Lung (tissue), 12 donors: ENCODE results near the gene TIGAR. TPM values are rescaled to one million over a fixed set of nuclear protein-coding genes. Genes with fewer than 3 reads are reported as not detected.

Source experiments
- ATAC-seq: fragments of 200-7000 bp; cut with Tn5 transposase; one replicate; pipeline ENCODE4 v1.9.1; 2020; ENCODE audit warnings: moderate number of reproducible peaks; ENCODE audit not compliant: insufficient read depth, low FRiP score
- DNase-seq, 3 donors: peaks; one replicate each; pipeline ENCODE4 v3.0.0-alpha.2; 2013 to 2017
- H3K27ac ChIP-seq, 2 donors: one replicate each; pipeline ENCODE4 v1.5.1; 2013; ENCODE audit warnings: mild to moderate bottlenecking in 2 of 2, moderate library complexity in 2 of 2, control low read depth in 1 of 2, inconsistent platforms in 1 of 2, low read depth in 1 of 2, low read length in 1 of 2
- H3K27me3 ChIP-seq, 3 donors: one replicate each; pipeline ENCODE4 v1.5.1; 2013; ENCODE audit warnings: low read length in 2 of 3; ENCODE audit not compliant: control insufficient read depth in 3 of 3, insufficient read depth in 3 of 3
- H3K36me3 ChIP-seq, 4 donors: one replicate each; pipeline ENCODE4 v1.5.1; 2013; ENCODE audit warnings: low read length in 4 of 4, mild to moderate bottlenecking in 1 of 4, moderate library complexity in 1 of 4; ENCODE audit not compliant: control insufficient read depth in 4 of 4, insufficient read depth in 4 of 4
- H3K4me1 ChIP-seq, 5 donors: one replicate each; pipeline ENCODE4 v1.5.1; 2013; ENCODE audit warnings: low read length in 5 of 5, mild to moderate bottlenecking in 2 of 5, moderate library complexity in 1 of 5; ENCODE audit not compliant: control insufficient read depth in 5 of 5, insufficient read depth in 5 of 5
- H3K4me3 ChIP-seq: one replicate; pipeline ENCODE4 v1.5.1; 2013; ENCODE audit warnings: mild to moderate bottlenecking, control low read depth, moderate library complexity
- H3K9ac ChIP-seq, 2 donors: one replicate each; pipeline ENCODE4 v1.5.1; 2013; ENCODE audit warnings: low read length in 2 of 2, control low read depth in 1 of 2; ENCODE audit not compliant: insufficient read depth in 1 of 2
- H3K9me3 ChIP-seq, 4 donors: one replicate each; pipeline ENCODE4 v1.5.1; 2013; ENCODE audit warnings: low read length in 3 of 4, mild to moderate bottlenecking in 1 of 4, moderate library complexity in 1 of 4; ENCODE audit not compliant: control insufficient read depth in 4 of 4, insufficient read depth in 3 of 4
- WGBS, 2 donors: extraction: QIAGEN DNeasy Blood & Tissue Kit; methylation state at CpG; one replicate each; pipeline ENCODE4 v1.1.7; 2013; 5-methylcytosine and 5-hydroxymethylcytosine counted together
- polyA plus RNA-seq, 2 donors: library from polyadenylated mRNA; stranded (reverse); fragments of 200-250 nt; gene quantifications; one replicate each; pipeline ENCODE4 v1.2.1, GENCODE V29; 2013
- total RNA-seq, 2 donors: library from RNA; depleted of rRNA in 1 of 2; stranded (reverse); fragments of >200 nt in 1 of 2; gene quantifications; one replicate each; pipeline ENCODE4 v1.2.1, GENCODE V29; 2014 to 2021
- TF ChIP-seq, protein P1 (sequence below): IDR thresholded peaks from 2 replicates; pipeline ENCODE4 v1.5.1; 2012; ENCODE audit warnings: mild to moderate bottlenecking; ENCODE audit errors: control extremely low read depth, extremely low read depth
- donor health status: control.
- donor health status: control.
- donor health status: Bipolar disorder and iron deficiency.
- donor health status: healthy.
- donor health status: DM: yes; HTN: yes; CAD: no.

TIGAR gene
- total and polyA plus RNA-seq, 4 donors, result 1.6 to 9.1 (median 6.5) TPM

- peaks cover 0 to 2% (median 0%) of the 10 kb centered on the region in 5 donors for H3K4me1 ChIP-seq
- ATAC-seq (no peak), DNase-seq (no peak)
- TF ChIP-seq, protein P1, sequence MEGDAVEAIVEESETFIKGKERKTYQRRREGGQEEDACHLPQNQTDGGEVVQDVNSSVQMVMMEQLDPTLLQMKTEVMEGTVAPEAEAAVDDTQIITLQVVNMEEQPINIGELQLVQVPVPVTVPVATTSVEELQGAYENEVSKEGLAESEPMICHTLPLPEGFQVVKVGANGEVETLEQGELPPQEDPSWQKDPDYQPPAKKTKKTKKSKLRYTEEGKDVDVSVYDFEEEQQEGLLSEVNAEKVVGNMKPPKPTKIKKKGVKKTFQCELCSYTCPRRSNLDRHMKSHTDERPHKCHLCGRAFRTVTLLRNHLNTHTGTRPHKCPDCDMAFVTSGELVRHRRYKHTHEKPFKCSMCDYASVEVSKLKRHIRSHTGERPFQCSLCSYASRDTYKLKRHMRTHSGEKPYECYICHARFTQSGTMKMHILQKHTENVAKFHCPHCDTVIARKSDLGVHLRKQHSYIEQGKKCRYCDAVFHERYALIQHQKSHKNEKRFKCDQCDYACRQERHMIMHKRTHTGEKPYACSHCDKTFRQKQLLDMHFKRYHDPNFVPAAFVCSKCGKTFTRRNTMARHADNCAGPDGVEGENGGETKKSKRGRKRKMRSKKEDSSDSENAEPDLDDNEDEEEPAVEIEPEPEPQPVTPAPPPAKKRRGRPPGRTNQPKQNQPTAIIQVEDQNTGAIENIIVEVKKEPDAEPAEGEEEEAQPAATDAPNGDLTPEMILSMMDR, result no peak
- peaks cover 0 to 3% (median 0%) of the 10 kb centered on the region in 4 donors for H3K9me3 ChIP-seq
- no peak overlapping the region for H3K9ac ChIP-seq
- H3K4me3 ChIP-seq, result no peak overlapping the region
- H3K36me3 ChIP-seq, result no peaks in the 10 kb centered on the region
- no peak overlapping the region for H3K27ac ChIP-seq
- peaks cover 0 to 7% (median 0%) of the 10 kb centered on the region in 3 donors for H3K27me3 ChIP-seq
- whole genome bisulfite sequencing, 2 donors, result 89 to 91% methylated on average over 5 of the region's 5 CpGs
Observed at GRCh38 chr12:4387607-4388006, 66.6 kb downstream of the TIGAR start.

DNA sequence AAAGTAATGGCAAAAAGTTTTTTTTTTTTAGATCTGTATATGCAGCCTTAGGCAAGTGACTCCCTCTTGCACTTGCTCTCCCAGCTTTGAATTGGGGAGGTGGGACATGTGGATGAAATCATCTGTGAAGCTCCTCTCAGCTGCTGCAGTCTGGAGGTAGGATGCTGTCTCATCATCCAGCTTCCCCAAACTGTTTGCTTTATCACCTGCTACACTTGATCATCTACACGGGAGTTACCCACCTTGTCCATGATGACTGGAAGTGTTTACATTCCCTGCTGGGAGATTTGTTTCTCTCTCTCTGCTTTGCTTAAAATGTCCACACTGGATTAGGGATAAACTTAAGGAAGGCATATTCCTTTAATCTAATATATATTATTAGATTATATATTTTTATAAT lies 67.0 kb downstream of the TIGAR start:
- Histone ChIP-seq H3K9me3 (peaks cover 0 to 3% (median 0%) of the 10 kb centered on the region in 4 donors), H3K27me3 (peaks cover 0 to 7% (median 0%) of the 10 kb centered on the region in 3 donors), H3K36me3 (no peaks in the 10 kb centered on the region), H3K27ac (no peak overlapping the region), H3K4me3 (no peak overlapping the region), H3K4me1 (peaks cover 0 to 2% (median 0%) of the 10 kb centered on the region in 5 donors), H3K9ac (no peak overlapping the region)
- TF ChIP-seq, protein P1, result no peak
- 36 to 60% methylated on average over 1 of the region's 1 CpG for WGBS, 2 donors
- DNase-seq, result no peak
- no peak for ATAC-seq

- Histone ChIP-seq H3K9ac (no peak overlapping the region), H3K4me3 (no peak overlapping the region), H3K27ac (no peak overlapping the region), H3K36me3 (no peaks in the 10 kb centered on the region), H3K27me3 (peaks cover 0 to 7% (median 0%) of the 10 kb centered on the region in 3 donors), H3K4me1 (peaks cover 0 to 2% (median 0%) of the 10 kb centered on the region in 5 donors), H3K9me3 (no peaks in the 10 kb centered on the region)
- ATAC-seq (no peak), DNase-seq (no peak)
- TF ChIP-seq, protein P1, result no peak
- 43 to 60% methylated on average over 2 of the region's 2 CpGs for WGBS, 2 donors
Observed at GRCh38 chr12:4388662-4389061, 67.6 kb downstream of the TIGAR start.

- ATAC-seq (no peak), DNase-seq (peak; percentile 43 to 63 (median 54))
- Histone ChIP-seq H3K36me3 (no peaks in the 10 kb centered on the region), H3K27ac (no peak overlapping the region), H3K4me3 (no peak overlapping the region), H3K4me1 (peaks cover 0 to 2% (median 0%) of the 10 kb centered on the region in 5 donors), H3K9ac (no peak overlapping the region), H3K9me3 (peaks cover 0 to 2% (median 0%) of the 10 kb centered on the region in 4 donors), H3K27me3 (peaks cover 0 to 4% (median 0%) of the 10 kb centered on the region in 3 donors)
- WGBS, 2 donors, result 14 to 25% methylated on average over 15 of the region's 15 CpGs
- TF ChIP-seq, protein P1, result no peak
Observed at GRCh38 chr12:4392223-4392742, 71.3 kb downstream of the TIGAR start.
